ENCODE results near the gene NARS2.

DNA sequence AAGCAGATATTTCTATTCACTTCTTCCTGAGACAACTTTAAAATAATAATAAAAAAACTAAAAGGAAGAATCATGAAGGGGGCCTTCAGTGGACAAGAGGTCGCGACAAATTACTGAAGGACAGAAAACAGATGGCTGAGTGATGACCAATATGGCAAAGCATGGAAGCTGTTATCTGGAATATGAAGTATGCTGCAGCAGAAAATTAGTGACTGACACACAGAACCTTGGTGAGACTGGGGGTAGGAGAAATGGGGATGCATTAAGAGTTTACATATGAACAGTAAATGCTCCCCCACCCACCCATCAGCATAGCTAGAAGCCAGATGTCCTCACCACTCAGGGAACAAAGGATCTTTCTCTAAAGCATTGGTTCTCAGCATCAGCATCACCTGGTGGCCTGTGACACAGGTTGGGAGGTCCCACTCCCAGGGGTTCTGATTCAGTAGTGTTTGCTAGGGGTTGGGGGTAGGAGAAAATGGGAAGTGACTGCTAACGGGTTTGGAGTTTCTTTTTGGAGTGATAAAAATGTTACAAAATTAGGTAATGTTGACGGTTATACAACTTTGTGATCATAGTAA, 59.7 kb downstream of the NARS2 start:
- TF ChIP-seq POLR2A (IDR thresholded peaks at IDR 0.05) (no peak), POLR2AphosphoS5 (IDR thresholded peaks at IDR 0.05) (no peak)
- TF ChIP-seq, protein P1, sequence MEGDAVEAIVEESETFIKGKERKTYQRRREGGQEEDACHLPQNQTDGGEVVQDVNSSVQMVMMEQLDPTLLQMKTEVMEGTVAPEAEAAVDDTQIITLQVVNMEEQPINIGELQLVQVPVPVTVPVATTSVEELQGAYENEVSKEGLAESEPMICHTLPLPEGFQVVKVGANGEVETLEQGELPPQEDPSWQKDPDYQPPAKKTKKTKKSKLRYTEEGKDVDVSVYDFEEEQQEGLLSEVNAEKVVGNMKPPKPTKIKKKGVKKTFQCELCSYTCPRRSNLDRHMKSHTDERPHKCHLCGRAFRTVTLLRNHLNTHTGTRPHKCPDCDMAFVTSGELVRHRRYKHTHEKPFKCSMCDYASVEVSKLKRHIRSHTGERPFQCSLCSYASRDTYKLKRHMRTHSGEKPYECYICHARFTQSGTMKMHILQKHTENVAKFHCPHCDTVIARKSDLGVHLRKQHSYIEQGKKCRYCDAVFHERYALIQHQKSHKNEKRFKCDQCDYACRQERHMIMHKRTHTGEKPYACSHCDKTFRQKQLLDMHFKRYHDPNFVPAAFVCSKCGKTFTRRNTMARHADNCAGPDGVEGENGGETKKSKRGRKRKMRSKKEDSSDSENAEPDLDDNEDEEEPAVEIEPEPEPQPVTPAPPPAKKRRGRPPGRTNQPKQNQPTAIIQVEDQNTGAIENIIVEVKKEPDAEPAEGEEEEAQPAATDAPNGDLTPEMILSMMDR (IDR thresholded peaks at IDR 0.05): no peak
